Nephron (organoid): ENCODE data around the gene ZNF44.

ENCODE experiments used
- H3K27ac Mint-ChIP-seq, 3 experiments: 2 replicates each; pipeline ENCODE4 v1.8.0; 2020; ENCODE audit warnings: mixed read lengths in 3 of 3, mild to moderate bottlenecking in 2 of 3, moderate library complexity in 1 of 3
- H3K27me3 Mint-ChIP-seq: 2 replicates; pipeline ENCODE4 v1.8.0; 2021; ENCODE audit warnings: low read depth, mild to moderate bottlenecking, moderate library complexity, mixed read lengths
- H3K36me3 Mint-ChIP-seq: 2 replicates; pipeline ENCODE4 v1.8.0; 2020; ENCODE audit warnings: low read depth, mixed read lengths
- H3K4me1 Mint-ChIP-seq: 2 replicates; pipeline ENCODE4 v1.8.0; 2020; ENCODE audit warnings: mixed read lengths
- H3K4me3 Mint-ChIP-seq, 3 experiments: 2 replicates each; pipeline ENCODE4 v1.8.0; 2020; ENCODE audit warnings: mild to moderate bottlenecking in 3 of 3, mixed read lengths in 3 of 3, moderate library complexity in 2 of 3
- H3K9me3 Mint-ChIP-seq: 2 replicates; pipeline ENCODE4 v1.8.0; 2020; ENCODE audit warnings: mixed read lengths
- CTCF ChIP-seq, 3 experiments: fragments of 200-600 bp; sonication (generic); IDR thresholded peaks; one replicate each; pipeline ENCODE4 v1.5.0; 2021; ENCODE audit warnings: antibody characterized with exemption in 3 of 3; ENCODE audit not compliant: unreplicated experiment in 3 of 3

ZNF44 gene

GRCh38 chr19:12287958-12288500, 6.7 kb downstream of the ZNF44 start:
- Mint-ChIP-seq H3K27me3 (no peaks in the 10 kb centered on the region), H3K36me3 (peaks cover 80% of the 10 kb centered on the region), H3K4me1 (peaks cover 10% of the 10 kb centered on the region), H3K27ac (no peak overlapping the region), H3K9me3 (peaks cover 21% of the 10 kb centered on the region), H3K4me3 (no peak overlapping the region)
- TF ChIP-seq CTCF (IDR thresholded peaks at IDR 0.05; ENCODE audit: unreplicated experiment in 3 of 3), result no peak

GRCh38 chr19:12284631-12285030, 10.1 kb downstream of the ZNF44 start:
- Mint-ChIP-seq H3K4me1 (no peaks in the 10 kb centered on the region), H3K9me3 (peaks cover 52% of the 10 kb centered on the region), H3K27me3 (no peaks in the 10 kb centered on the region), H3K36me3 (peaks cover 94% of the 10 kb centered on the region), H3K27ac (no peak overlapping the region), H3K4me3 (no peak overlapping the region)
- no peak for TF ChIP-seq CTCF (IDR thresholded peaks at IDR 0.05; ENCODE audit: unreplicated experiment in 3 of 3)

- Mint-ChIP-seq H3K4me3 (no peak overlapping the region), H3K27me3 (no peaks in the 10 kb centered on the region), H3K4me1 (no peaks in the 10 kb centered on the region), H3K9me3 (peaks cover 56% of the 10 kb centered on the region), H3K27ac (no peak overlapping the region), H3K36me3 (peaks cover 94% of the 10 kb centered on the region)
- TF ChIP-seq CTCF (IDR thresholded peaks at IDR 0.05; ENCODE audit: unreplicated experiment in 3 of 3), result no peak
Observed at GRCh38 chr19:12284226-12284625, 10.5 kb downstream of the ZNF44 start.

GRCh38 chr19:12278713-12279112, 16.0 kb downstream of the ZNF44 start:
- TF ChIP-seq CTCF (IDR thresholded peaks at IDR 0.05; ENCODE audit: unreplicated experiment in 3 of 3), result no peak
- H3K4me3 Mint-ChIP-seq, result no peak overlapping the region
- no peaks in the 10 kb centered on the region for H3K27me3 Mint-ChIP-seq
- H3K27ac Mint-ChIP-seq, result no peak overlapping the region
- H3K36me3 Mint-ChIP-seq, result peaks cover 95% of the 10 kb centered on the region
- peaks cover 80% of the 10 kb centered on the region for H3K9me3 Mint-ChIP-seq
- no peaks in the 10 kb centered on the region for H3K4me1 Mint-ChIP-seq

GRCh38 chr19:12272980-12273901, 21.4 kb downstream of the ZNF44 start:
- Mint-ChIP-seq H3K4me3 (no peak overlapping the region), H3K9me3 (peaks cover 78% of the 10 kb centered on the region), H3K4me1 (no peaks in the 10 kb centered on the region), H3K27ac (no peak overlapping the region), H3K36me3 (peaks cover 95% of the 10 kb centered on the region), H3K27me3 (no peaks in the 10 kb centered on the region)
- no peak for TF ChIP-seq CTCF (IDR thresholded peaks at IDR 0.05; ENCODE audit: unreplicated experiment in 3 of 3)
